Tibial artery (tissue), 4 donors: ENCODE results near the gene SORBS2.

Source experiments
- DNase-seq, 2 donors: peaks; one replicate each; pipeline ENCODE4 v3.0.0-alpha.2; 2019
- H3K27ac ChIP-seq, 2 donors: fragments of 200-600 bp; sonication (generic) in 1 of 2; 1 replicate in 1 of 2; 2 replicates in 1 of 2; pipeline ENCODE4 v1.5.1; 2018 to 2019; ENCODE audit warnings: mild to moderate bottlenecking in 1 of 2
- H3K27me3 ChIP-seq, 2 donors: fragments of 200-600 bp; sonication (generic) in 1 of 2; one replicate each; pipeline versions ENCODE4 v1.5.1 to v1.6.0; 2016 to 2019
- H3K36me3 ChIP-seq, 3 donors: fragments of 200-600 bp; sonication (generic) in 2 of 3; one replicate each; pipeline ENCODE4 v1.5.1; 2016 to 2019; ENCODE audit warnings: mild to moderate bottlenecking in 2 of 3
- H3K4me1 ChIP-seq, 4 donors: fragments of 200-600 bp; sonication (generic) in 2 of 4; 1 replicate in 3 of 4; 2 replicates in 1 of 4; pipeline ENCODE4 v1.5.1; 2016 to 2019
- H3K4me3 ChIP-seq, 2 donors: fragments of 200-600 bp; sonication (generic) in 1 of 2; 1 replicate in 1 of 2; 2 replicates in 1 of 2; pipeline ENCODE4 v1.5.1; 2018 to 2019; ENCODE audit warnings: mild to moderate bottlenecking in 2 of 2
- H3K9me3 ChIP-seq, 3 donors: fragments of 200-600 bp; sonication (generic) in 1 of 3; one replicate each; pipeline ENCODE4 v1.5.1; 2016 to 2019
- CTCF ChIP-seq, 2 experiments: fragments of 200-600 bp in 1 of 2; fragments of 450-650 bp in 1 of 2; IDR thresholded peaks; one replicate each; pipeline ENCODE4 v1.5.1; 2017 to 2019; ENCODE audit warnings: antibody characterized with exemption in 2 of 2, mild to moderate bottlenecking in 1 of 2, moderate library complexity in 1 of 2
- intact Hi-C: fragments of 100-400 bp; cut with DNase I; formaldehyde crosslinking; loops from one replicate; pipeline ENCODE4 v1.15.0; 2023; ENCODE audit warnings: low total_unique reads

The SORBS2 gene

GRCh38 chr4:185567381-185568376, 244.3 kb downstream of the SORBS2 start:
- peak; percentile 61 to 84 for DNase-seq
- Histone ChIP-seq H3K9me3 (no peaks in the 10 kb centered on the region), H3K4me3 (peak overlapping the region in 1 of 2 donors; percentile 6), H3K27ac (peak overlapping the region; percentile 92 to 94), H3K4me1 (peaks cover 0 to 52% (median 37%) of the 10 kb centered on the region in 4 donors), H3K27me3 (no peaks in the 10 kb centered on the region), H3K36me3 (no peaks in the 10 kb centered on the region)
- intact Hi-C loops, result no loop called here
- TF ChIP-seq CTCF (IDR thresholded peaks at IDR 0.05), result no peak

- H3K4me1 ChIP-seq, result peaks cover 0 to 49% (median 37%) of the 10 kb centered on the region in 4 donors
- DNase-seq, result peak; percentile 61 to 80
- no peaks in the 10 kb centered on the region for H3K27me3 ChIP-seq
- peak overlapping the region in 1 of 2 donors; percentile 6 for H3K4me3 ChIP-seq
- H3K27ac ChIP-seq, result peak overlapping the region; percentile 92 to 94
- H3K9me3 ChIP-seq, result no peaks in the 10 kb centered on the region
- no peak for TF ChIP-seq CTCF (IDR thresholded peaks at IDR 0.05)
- intact Hi-C loops, result no loop called here
- no peaks in the 10 kb centered on the region for H3K36me3 ChIP-seq
These were observed 245.0 kb downstream of the SORBS2 start for GRCh38 chr4:185566972-185567371.

GRCh38 chr4:185566425-185566824, 245.6 kb downstream of the SORBS2 start:
- no peak for DNase-seq
- no peaks in the 10 kb centered on the region for H3K27me3 ChIP-seq
- H3K9me3 ChIP-seq, result no peaks in the 10 kb centered on the region
- H3K36me3 ChIP-seq, result no peaks in the 10 kb centered on the region
- peak overlapping the region; percentile 92 to 94 for H3K27ac ChIP-seq
- intact Hi-C loops, result no loop called here
- peaks cover 0 to 44% (median 31%) of the 10 kb centered on the region in 4 donors for H3K4me1 ChIP-seq
- no peak for TF ChIP-seq CTCF (IDR thresholded peaks at IDR 0.05)
- H3K4me3 ChIP-seq, result no peak overlapping the region

- Histone ChIP-seq H3K4me3 (no peak overlapping the region), H3K27ac (peak overlapping the region; percentile 92 to 94), H3K36me3 (no peaks in the 10 kb centered on the region), H3K4me1 (peaks cover 0 to 41% (median 30%) of the 10 kb centered on the region in 4 donors), H3K27me3 (no peaks in the 10 kb centered on the region), H3K9me3 (no peaks in the 10 kb centered on the region)
- no peak for DNase-seq
- intact Hi-C loops, result no loop called here
- no peak for TF ChIP-seq CTCF (IDR thresholded peaks at IDR 0.05)
These were observed 246.3 kb downstream of the SORBS2 start for GRCh38 chr4:185565696-185566095.

GRCh38 chr4:185564349-185564748, 247.6 kb downstream of the SORBS2 start:
- H3K27ac ChIP-seq, result peak overlapping the region in 1 of 2 donors; percentile 63
- H3K27me3 ChIP-seq, result no peaks in the 10 kb centered on the region
- no peak for DNase-seq
- no peak for TF ChIP-seq CTCF (IDR thresholded peaks at IDR 0.05)
- no peaks in the 10 kb centered on the region for H3K9me3 ChIP-seq
- H3K4me3 ChIP-seq, result no peak overlapping the region
- intact Hi-C loops, result no loop called here
- peaks cover 0 to 49% (median 36%) of the 10 kb centered on the region in 4 donors for H3K4me1 ChIP-seq
- no peaks in the 10 kb centered on the region for H3K36me3 ChIP-seq
